NCI-H2107 treated with DMSO at 0.1 percent for 48 hours (cell line): ENCODE results near the gene MTSS2.
"Not testable (repeated sequence)": the region's sequence is repeated elsewhere in the genome, so short reads cannot be mapped to it uniquely, and the experiment has no call there.

ENCODE experiments used
- DNase-seq: peaks from one replicate; lab custom pipeline; 2025; ENCODE audit not compliant: unreplicated experiment; lab: John Stamatoyannopoulos, UW

Gene MTSS2

GRCh38 chr16:70656065-70656711 is 29.7 kb downstream of the MTSS2 start:
- DNase-seq = no peak

DNA sequence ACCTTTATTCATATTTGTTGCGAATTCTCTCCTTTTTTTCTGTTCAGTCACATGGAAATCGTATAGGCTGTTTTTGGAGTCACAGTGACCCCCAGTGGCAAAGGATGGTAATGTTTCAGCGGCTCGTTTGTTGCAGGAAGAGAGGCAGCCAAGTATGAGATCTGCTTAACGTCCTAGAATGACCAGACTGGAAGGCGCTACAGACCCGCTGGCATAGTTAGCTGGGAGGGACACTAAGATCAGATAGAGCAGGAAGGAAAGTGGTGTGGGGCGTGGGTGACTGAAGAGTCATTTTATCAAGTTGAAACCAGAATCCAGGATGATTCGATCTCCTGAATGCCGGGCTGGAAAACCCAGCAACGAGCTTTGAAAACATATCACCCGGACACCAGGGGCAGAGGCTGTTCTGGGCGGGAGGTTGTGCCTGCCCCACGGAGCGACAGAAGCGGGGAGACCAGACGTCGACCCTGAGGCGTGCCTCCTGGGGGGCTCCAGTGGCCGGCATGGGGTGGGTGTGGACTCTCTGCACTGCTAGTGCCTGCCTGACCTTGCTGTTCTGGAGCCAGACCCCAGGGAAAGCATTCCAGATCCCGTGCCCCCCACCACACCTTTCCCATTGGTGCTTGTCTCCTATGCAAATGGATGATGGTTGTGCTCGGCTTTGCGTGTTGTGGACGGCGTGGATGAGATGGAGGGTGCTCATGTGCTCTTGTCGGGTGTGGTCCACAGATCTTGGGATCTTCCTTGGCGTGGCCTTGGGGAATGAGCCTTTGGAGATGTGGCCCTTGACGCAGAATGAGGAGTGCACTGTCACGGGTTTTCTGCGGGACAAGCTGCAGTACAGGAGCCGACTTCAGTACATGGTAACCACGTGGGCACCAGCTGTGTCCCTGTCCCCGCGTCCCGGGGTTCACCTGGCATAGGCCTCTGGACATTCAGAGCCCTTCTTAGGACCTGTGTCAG is 31.8 kb downstream of the MTSS2 start:
- DNase-seq = peak; percentile 80

GRCh38 chr16:70653406-70653805 is 32.4 kb downstream of the MTSS2 start:
- DNase-seq = no peak

GRCh38 chr16:70652322-70652721 is 33.5 kb downstream of the MTSS2 start:
- no peak for DNase-seq

- no peak for DNase-seq
These were observed 34.3 kb downstream of the MTSS2 start for GRCh38 chr16:70651524-70651923.

DNA sequence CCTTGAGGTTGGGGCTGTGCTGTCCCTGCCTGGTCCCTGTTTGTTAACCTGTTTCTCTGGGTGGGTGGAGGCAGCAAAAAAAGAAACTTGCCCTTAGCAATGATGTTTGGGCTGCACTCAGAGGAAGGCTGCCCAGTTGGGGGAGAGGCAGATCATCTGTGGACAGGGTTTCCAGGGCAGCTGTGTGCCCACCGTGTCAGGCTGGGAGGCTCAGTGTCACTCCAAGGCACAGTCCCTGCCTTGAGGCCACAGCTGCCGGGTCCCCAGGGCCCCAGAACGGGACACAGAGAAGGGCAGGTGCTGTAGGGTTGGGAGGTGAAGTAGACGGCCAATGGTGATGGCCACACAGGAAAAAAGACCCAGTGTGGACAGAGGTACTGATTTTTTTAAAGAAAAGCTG is 35.6 kb downstream of the MTSS2 start:
- DNase-seq = no peak

DNA sequence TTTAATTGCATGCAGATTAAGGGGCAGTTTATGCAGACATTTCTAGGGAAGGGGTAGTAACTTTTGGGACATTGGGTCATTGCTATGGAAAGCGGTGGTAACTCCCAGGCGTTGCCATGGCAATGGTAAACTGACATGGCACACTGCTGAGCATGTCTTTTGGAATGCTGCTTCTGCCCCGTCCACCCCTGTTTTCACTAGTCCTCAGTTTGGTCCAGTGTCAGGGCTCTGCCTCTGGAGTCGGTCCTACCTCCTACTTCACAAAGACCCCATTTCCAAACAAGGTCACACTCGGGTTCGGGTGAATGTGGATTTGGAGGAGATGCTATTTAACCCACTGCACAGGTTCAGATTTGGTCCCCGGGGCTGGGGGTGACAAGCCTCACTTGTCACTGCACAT is 36.6 kb downstream of the MTSS2 start:
- no peak for DNase-seq

GRCh38 chr16:70648606-70649005 is 37.2 kb downstream of the MTSS2 start:
- no peak for DNase-seq

- no peak for DNase-seq
These were observed 38.2 kb downstream of the MTSS2 start for GRCh38 chr16:70647441-70648359.

GRCh38 chr16:70646260-70647241 is 39.3 kb downstream of the MTSS2 start, which contains the start of gene IL34:
IL34 (plus strand) TSS chr16:70646559; CDS start chr16:70646948, 389 bp downstream.
- DNase-seq = peak; percentile 20

GRCh38 chr16:70644763-70645597 is 40.9 kb downstream of the MTSS2 start:
- no peak for DNase-seq

GRCh38 chr16:70643264-70643663 is 42.6 kb downstream of the MTSS2 start:
- DNase-seq = not testable (repeated sequence)

GRCh38 chr16:70642633-70643032 is 43.2 kb downstream of the MTSS2 start:
- no peak for DNase-seq

DNA sequence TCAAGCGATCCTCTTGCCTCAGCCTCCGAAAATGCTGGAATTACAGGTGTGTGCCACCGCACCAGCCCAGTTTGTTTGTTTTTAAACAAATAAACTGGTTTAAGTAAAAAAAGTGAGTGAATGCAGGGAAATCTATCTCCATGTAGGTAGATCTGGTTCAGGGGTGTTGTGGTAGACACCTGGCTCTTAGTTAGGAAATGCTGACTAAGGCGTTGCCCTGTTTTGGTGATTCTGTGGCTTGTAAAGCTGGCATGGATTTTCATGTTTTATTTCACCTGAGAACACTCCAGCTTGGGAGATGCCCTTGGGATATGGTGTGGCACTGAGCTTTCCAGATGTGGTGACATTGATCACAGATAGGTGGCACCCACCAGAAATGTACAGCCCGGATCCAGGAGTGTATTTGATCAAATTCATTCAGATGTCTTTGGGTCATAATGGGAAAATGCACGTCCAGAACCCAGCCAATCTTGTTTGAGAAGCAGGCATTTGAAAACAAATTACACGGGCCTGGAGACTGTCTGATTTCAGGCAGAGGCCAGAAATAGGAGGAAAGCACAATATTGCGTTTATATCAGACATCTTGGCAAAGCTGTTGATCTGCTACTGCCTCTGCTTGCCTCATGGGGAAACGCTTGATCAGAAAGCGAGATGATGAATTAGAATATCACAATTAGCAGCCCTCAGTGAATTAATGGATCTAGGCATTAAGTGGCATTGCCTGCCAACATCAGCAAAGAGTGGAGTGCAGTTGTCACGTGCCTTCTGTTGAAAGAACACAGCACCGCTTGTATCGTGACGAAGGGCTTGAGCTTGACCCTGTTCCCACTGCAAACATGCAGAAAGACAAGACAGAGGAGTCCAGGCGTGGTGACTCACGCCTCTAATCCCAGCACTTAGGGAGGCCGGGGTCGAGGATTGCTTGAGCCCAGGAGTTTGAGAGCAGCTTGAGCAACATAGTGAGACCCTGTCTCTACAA is 46.8 kb downstream of the MTSS2 start:
- DNase-seq = no peak
